HUES6 (cell line): ENCODE measurements around the gene TOMT.

Experiments used
- H3K27ac ChIP-seq: 2 replicates; pipeline ENCODE4 v1.7.0; 2013; ENCODE audit warnings: low read depth, mild to moderate bottlenecking, low read length, inconsistent platforms
- H3K27me3 ChIP-seq: 2 replicates; pipeline ENCODE4 v1.6.1; 2013; ENCODE audit warnings: low read length; ENCODE audit not compliant: control insufficient read depth, insufficient read depth
- H3K36me3 ChIP-seq: 2 replicates; pipeline ENCODE4 v1.6.1; 2013; ENCODE audit warnings: low read length; ENCODE audit not compliant: control insufficient read depth, insufficient read depth
- H3K4me1 ChIP-seq: 2 replicates; pipeline ENCODE4 v1.6.1; 2013; ENCODE audit warnings: low read length; ENCODE audit not compliant: control insufficient read depth, insufficient read depth
- H3K4me3 ChIP-seq: 2 replicates; pipeline ENCODE4 v1.5.1; 2013; ENCODE audit warnings: low read depth, low read length
- H3K9ac ChIP-seq: one replicate; pipeline ENCODE4 v1.6.1; 2013; ENCODE audit warnings: mild to moderate bottlenecking, low read length
- H3K9me3 ChIP-seq: 2 replicates; pipeline ENCODE4 v1.6.1; 2013; ENCODE audit warnings: low read depth, low read length; ENCODE audit not compliant: control insufficient read depth, insufficient read depth

The TOMT gene

GRCh38 chr11:72075756-72076155 lies 30.0 kb upstream of the TOMT start:
- Histone ChIP-seq H3K27ac (no peak overlapping the region), H3K9me3 (no peaks in the 10 kb centered on the region), H3K36me3 (peaks cover 3% of the 10 kb centered on the region; the same call in 1 of the 2 replicates), H3K4me3 (no peak overlapping the region), H3K27me3 (no peaks in the 10 kb centered on the region), H3K9ac (no peak overlapping the region), H3K4me1 (peaks cover 11% of the 10 kb centered on the region)

DNA sequence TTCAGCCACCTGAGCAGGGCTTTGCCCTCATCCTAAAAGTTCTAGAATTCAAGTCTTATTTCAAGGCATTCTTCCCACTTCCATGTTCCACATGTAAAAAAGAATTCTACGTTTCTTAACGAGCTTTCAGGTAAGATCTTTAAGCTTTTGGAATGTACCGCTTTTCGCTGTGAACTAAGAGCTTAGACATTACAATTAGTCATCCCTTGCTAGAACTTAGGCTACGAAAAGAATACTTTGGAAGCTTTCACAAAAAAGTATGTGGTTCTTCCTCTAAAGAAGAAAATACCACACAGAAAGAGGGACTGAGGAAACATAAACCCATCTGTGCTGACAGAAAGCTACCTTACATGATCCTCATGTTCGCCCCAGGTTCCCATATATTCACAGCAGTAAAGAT lies 27.2 kb upstream of the TOMT start:
- Histone ChIP-seq H3K9me3 (no peaks in the 10 kb centered on the region), H3K4me3 (peak overlapping the region; percentile 98), H3K4me1 (peaks cover 12% of the 10 kb centered on the region), H3K36me3 (peaks cover 2% of the 10 kb centered on the region; the same call in 1 of the 2 replicates), H3K9ac (no peak overlapping the region), H3K27ac (no peak overlapping the region), H3K27me3 (no peaks in the 10 kb centered on the region)

DNA sequence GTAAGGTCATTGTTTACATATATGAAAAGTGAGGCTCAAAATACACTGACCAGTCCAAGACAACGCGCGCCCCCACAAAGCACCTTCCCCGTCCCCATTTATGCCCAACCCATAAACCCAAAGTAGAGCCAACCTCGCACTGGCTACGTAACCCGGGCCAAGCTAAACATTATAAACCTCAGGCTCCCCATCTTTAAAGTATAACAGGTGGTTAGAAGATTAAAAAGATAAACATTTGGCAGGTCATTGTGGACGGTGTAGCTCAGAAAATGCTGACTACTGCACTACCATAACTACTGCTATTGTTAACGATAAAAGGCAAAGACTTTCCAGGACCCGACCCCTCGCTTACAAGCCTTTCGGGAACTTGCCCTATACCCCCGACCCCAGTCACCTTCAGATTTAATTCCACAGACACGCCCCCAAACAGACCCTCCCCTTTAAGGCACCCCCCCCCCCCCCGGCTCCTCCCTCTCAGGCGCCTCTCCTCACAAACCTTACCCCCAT lies 25.9 kb upstream of the TOMT start:
- H3K4me3 ChIP-seq = peak overlapping the region; percentile 98
- H3K36me3 ChIP-seq = no peaks in the 10 kb centered on the region
- H3K9me3 ChIP-seq = no peaks in the 10 kb centered on the region
- no peaks in the 10 kb centered on the region for H3K27me3 ChIP-seq
- H3K4me1 ChIP-seq = peaks cover 12% of the 10 kb centered on the region; the same call in 1 of the 2 replicates
- H3K9ac ChIP-seq = peak overlapping the region; percentile 77
- H3K27ac ChIP-seq = peak overlapping the region; percentile 68; the same call in 1 of the 2 replicates

DNA sequence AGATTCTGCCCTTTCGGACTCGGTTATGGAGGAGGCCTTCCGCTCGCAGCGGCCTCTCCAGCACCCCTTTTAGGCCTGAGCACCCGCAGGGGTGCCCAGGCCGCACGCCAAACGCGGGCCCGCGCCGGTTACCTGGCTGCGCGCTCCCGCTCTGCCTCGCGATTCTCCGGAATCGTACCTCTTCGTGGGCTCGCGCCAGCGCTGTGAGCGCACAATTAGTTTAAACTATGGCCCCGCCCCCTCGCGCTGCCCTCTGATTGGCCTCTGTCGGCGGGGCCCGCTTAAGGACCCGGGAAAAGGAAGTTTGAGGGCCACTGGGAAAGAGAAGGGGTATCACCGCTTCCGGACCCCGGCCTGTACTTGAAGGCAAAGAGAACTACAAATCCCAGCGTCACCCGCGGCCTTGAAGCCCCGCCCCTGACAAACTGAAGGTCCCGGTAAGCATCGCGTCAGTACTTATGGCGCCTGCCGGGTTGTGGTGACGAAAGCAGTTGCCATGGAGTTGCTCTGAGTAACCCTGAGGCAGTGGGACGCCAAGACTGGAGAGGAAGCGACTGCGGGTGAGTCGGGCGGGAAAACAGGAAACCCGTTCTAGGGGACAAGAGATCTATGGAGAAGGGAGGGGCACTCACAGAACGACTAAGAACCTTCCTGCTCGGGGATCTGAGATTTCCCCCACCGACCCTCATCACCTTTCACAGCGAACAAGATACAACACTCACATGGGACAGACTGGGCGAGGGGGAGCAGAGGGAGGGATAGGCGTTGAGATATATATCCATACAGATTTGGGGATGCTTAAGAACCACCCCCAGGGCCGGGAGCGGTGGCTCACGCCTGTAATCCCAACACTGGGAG lies 25.2 kb upstream of the TOMT start, which contains the start of the genes LRRC51 and NUMA1:
Gene LRRC51 (plus strand): TSS at position 525 of the 858 bp plus-strand sequence. CDS start 8,234 bp downstream, outside the sequence.
Gene NUMA1 (minus strand): TSS at position 217 of the 858 bp plus-strand sequence. CDS start 44,599 bp downstream, outside the sequence.
- H3K9ac ChIP-seq = peak within 1 kb of the TSS; percentile 83
- H3K36me3 ChIP-seq = no peaks in the 10 kb centered on the region
- H3K4me3 ChIP-seq = peak within 1 kb of the TSS; percentile 98
- peak within 1 kb of the TSS; percentile 68 for H3K27ac ChIP-seq
- no peaks in the 10 kb centered on the region for H3K9me3 ChIP-seq
- H3K27me3 ChIP-seq = no peaks in the 10 kb centered on the region
- H3K4me1 ChIP-seq = peaks cover 12% of the 10 kb centered on the region; the same call in 1 of the 2 replicates

GRCh38 chr11:72081184-72081644 lies 24.5 kb upstream of the TOMT start:
- Histone ChIP-seq H3K4me1 (peaks cover 12% of the 10 kb centered on the region; the same call in 1 of the 2 replicates), H3K36me3 (no peaks in the 10 kb centered on the region), H3K27ac (peak overlapping the region; percentile 64), H3K27me3 (no peaks in the 10 kb centered on the region), H3K9me3 (no peaks in the 10 kb centered on the region), H3K4me3 (peak overlapping the region; percentile 68), H3K9ac (peak overlapping the region; percentile 83)

GRCh38 chr11:72081821-72082453 lies 23.8 kb upstream of the TOMT start:
- Histone ChIP-seq H3K4me3 (no peak overlapping the region), H3K27me3 (no peaks in the 10 kb centered on the region), H3K4me1 (peaks cover 12% of the 10 kb centered on the region; the same call in 1 of the 2 replicates), H3K36me3 (no peaks in the 10 kb centered on the region), H3K27ac (no peak overlapping the region; the same call in 1 of the 2 replicates), H3K9ac (no peak overlapping the region), H3K9me3 (no peaks in the 10 kb centered on the region)

GRCh38 chr11:72083414-72083813 lies 22.3 kb upstream of the TOMT start:
- Histone ChIP-seq H3K27me3 (no peaks in the 10 kb centered on the region), H3K27ac (no peak overlapping the region), H3K4me3 (no peak overlapping the region), H3K9me3 (no peaks in the 10 kb centered on the region), H3K36me3 (peaks cover 5% of the 10 kb centered on the region; the same call in 1 of the 2 replicates), H3K9ac (no peak overlapping the region), H3K4me1 (peaks cover 12% of the 10 kb centered on the region; the same call in 1 of the 2 replicates)

- H3K27me3 ChIP-seq = no peaks in the 10 kb centered on the region
- H3K4me3 ChIP-seq = no peak overlapping the region
- H3K9me3 ChIP-seq = no peaks in the 10 kb centered on the region
- H3K36me3 ChIP-seq = peaks cover 11% of the 10 kb centered on the region; the same call in 1 of the 2 replicates
- H3K4me1 ChIP-seq = 0 out of 2 replicates have a peak, but pooled peaks cover 8% of the 10 kb centered on the region
- H3K9ac ChIP-seq = no peak overlapping the region
- H3K27ac ChIP-seq = no peak overlapping the region
These were observed 21.6 kb upstream of the TOMT start for GRCh38 chr11:72084076-72084475.

GRCh38 chr11:72084965-72085364 lies 20.8 kb upstream of the TOMT start:
- H3K27me3 ChIP-seq = no peaks in the 10 kb centered on the region
- H3K9me3 ChIP-seq = no peaks in the 10 kb centered on the region
- no peak overlapping the region for H3K9ac ChIP-seq
- H3K36me3 ChIP-seq = peaks cover 15% of the 10 kb centered on the region; the same call in 1 of the 2 replicates
- H3K4me3 ChIP-seq = no peak overlapping the region
- no peak overlapping the region for H3K27ac ChIP-seq
- H3K4me1 ChIP-seq = 0 out of 2 replicates have a peak, but pooled peaks cover 8% of the 10 kb centered on the region

- no peaks in the 10 kb centered on the region for H3K9me3 ChIP-seq
- H3K4me1 ChIP-seq = 0 out of 2 replicates have a peak, but pooled peaks cover 8% of the 10 kb centered on the region
- peaks cover 18% of the 10 kb centered on the region; the same call in 1 of the 2 replicates for H3K36me3 ChIP-seq
- no peak overlapping the region for H3K27ac ChIP-seq
- H3K4me3 ChIP-seq = no peak overlapping the region
- no peaks in the 10 kb centered on the region for H3K27me3 ChIP-seq
- H3K9ac ChIP-seq = no peak overlapping the region
These were observed 19.9 kb upstream of the TOMT start for GRCh38 chr11:72085621-72086351.
